GM23248 (cell line): Measurements from ENCODE around the gene TCHP. TPM values are rescaled to one million over a fixed set of nuclear protein-coding genes. Genes with fewer than 3 reads are reported as not detected.

ENCODE experiments used
- DNase-seq: peaks from one replicate; pipeline ENCODE4 v3.0.0-alpha.2; 2015
- H2AFZ ChIP-seq: fragments of 200-600 bp; sonication (generic); 2 replicates; pipeline ENCODE4 v1.6.1; 2016; ENCODE audit warnings: antibody characterized with exemption
- H3F3A ChIP-seq: fragments of 200-600 bp; sonication (generic); 2 replicates; pipeline ENCODE4 v1.6.1; 2016; ENCODE audit warnings: mild to moderate bottlenecking, antibody characterized with exemption, mixed run types; ENCODE audit not compliant: insufficient read depth
- H3K27ac ChIP-seq: fragments of 200-600 bp; sonication (generic); 2 replicates; pipeline ENCODE4 v1.5.1; 2016; ENCODE audit warnings: mild to moderate bottlenecking
- H3K27me3 ChIP-seq: fragments of 200-600 bp; sonication (generic); replicated peaks from 2 replicates; pipeline ENCODE4 v1.6.1; 2016; ENCODE audit warnings: mild to moderate bottlenecking; ENCODE audit not compliant: insufficient read depth
- H3K36me3 ChIP-seq: fragments of 200-600 bp; sonication (generic); 2 replicates; pipeline ENCODE4 v1.6.1; 2016; ENCODE audit warnings: low read depth, mild to moderate bottlenecking
- H3K4me1 ChIP-seq: fragments of 200-600 bp; sonication (generic); 2 replicates; pipeline ENCODE4 v1.6.1; 2016; ENCODE audit warnings: mild to moderate bottlenecking; ENCODE audit not compliant: insufficient read depth
- H3K4me2 ChIP-seq: fragments of 200-600 bp; sonication (generic); one replicate; pipeline ENCODE4 v1.6.1; 2016; ENCODE audit warnings: mild to moderate bottlenecking; ENCODE audit not compliant: unreplicated experiment
- H3K4me3 ChIP-seq: fragments of 200-600 bp; sonication (generic); 2 replicates; pipeline ENCODE4 v1.5.1; 2016; ENCODE audit warnings: mild to moderate bottlenecking
- H3K79me2 ChIP-seq: fragments of 200-600 bp; sonication (generic); 2 replicates; pipeline ENCODE4 v1.6.1; 2016; ENCODE audit warnings: mild to moderate bottlenecking; ENCODE audit not compliant: insufficient read depth
- H3K9ac ChIP-seq: fragments of 200-600 bp; sonication (generic); 2 replicates; pipeline ENCODE4 v1.6.1; 2016; ENCODE audit warnings: mild to moderate bottlenecking
- H3K9me2 ChIP-seq: fragments of 200-600 bp; sonication (generic); 2 replicates; pipeline ENCODE4 v1.6.1; 2016; ENCODE audit warnings: mixed run types, mild to moderate bottlenecking, moderate library complexity; ENCODE audit not compliant: insufficient read depth
- H3K9me3 ChIP-seq: fragments of 200-600 bp; sonication (generic); one replicate; pipeline ENCODE4 v1.6.1; 2017; ENCODE audit warnings: low read depth
- H4K20me1 ChIP-seq: fragments of 200-600 bp; sonication (generic); 2 replicates; pipeline ENCODE4 v1.6.0; 2016; ENCODE audit not compliant: insufficient read depth
- EZH2 ChIP-seq: fragments of 200-600 bp; sonication (generic); IDR thresholded peaks from 2 replicates; pipeline ENCODE4 v1.6.1; 2018; ENCODE audit warnings: antibody characterized with exemption, mild to moderate bottlenecking; ENCODE audit not compliant: insufficient read depth, poor library complexity, severe bottlenecking
- EZH2phosphoT487 ChIP-seq: fragments of 200-600 bp; sonication (generic); IDR thresholded peaks from 2 replicates; pipeline ENCODE4 v1.6.1; 2018; ENCODE audit warnings: antibody characterized with exemption, moderate library complexity, mild to moderate bottlenecking, low read depth; ENCODE audit not compliant: insufficient read depth
- whole genome bisulfite sequencing, 2 experiments: methylation state at CpG; one replicate each; pipeline ENCODE4 v1.1.6; 2015 to 2017; ENCODE audit warnings: low lambda C conversion rate in 2 of 2, low coverage in 1 of 2; ENCODE audit errors: missing lambda C conversion rate in 2 of 2; 5-methylcytosine and 5-hydroxymethylcytosine counted together
- in situ Hi-C: fragments of 300-500 bp; cut with MboI; formaldehyde crosslinking; loops from 2 replicates; pipeline ENCODE4 v1.15.0; 2020
- polyA plus RNA-seq: library from polyadenylated mRNA; unstranded; fragments of >200 nt; fragmentation: Nextera tagmentation; extraction: Ambion mirVana; gene quantifications from 2 replicates; pipeline ENCODE4 v1.2.1, GENCODE V29; 2016
- total RNA-seq: library from RNA; depleted of rRNA; stranded (reverse); fragments of >200 nt; shearing (Covaris generic); gene quantifications from 2 replicates; pipeline ENCODE4 v1.2.3, GENCODE V29; 2014

The TCHP gene
- total and polyA plus RNA-seq, 2 experiments from 2014 or later, result 9.7 to 11.7 TPM

GRCh38 chr12:109919456-109919855 lies 19.4 kb downstream of the TCHP start:
- Histone ChIP-seq H3K4me2 (no peak overlapping the region), H3K9me3 (no peaks in the 10 kb centered on the region), H3K4me1 (no peaks in the 10 kb centered on the region), H3K4me3 (no peak overlapping the region), H3K36me3 (0 out of 2 replicates have a peak, but pooled peaks cover 14% of the 10 kb centered on the region), H3K79me2 (no peaks in the 10 kb centered on the region), H3K27ac (no peak overlapping the region), H3K27me3 (no peaks in the 10 kb centered on the region), H4K20me1 (no peaks in the 10 kb centered on the region), H3K9me2 (no peaks in the 10 kb centered on the region), H2AFZ (no peak overlapping the region), H3K9ac (no peak overlapping the region), H3F3A (peaks cover 5% of the 10 kb centered on the region; the same call in 1 of the 2 replicates)
- WGBS, 2 experiments, result 74 to 76% methylated on average over 10 of the region's 10 CpGs
- DNase-seq, result no peak
- in situ Hi-C loops, result no loop called here
- no peak for TF ChIP-seq EZH2
- TF ChIP-seq EZH2phosphoT487, result no peak

- Histone ChIP-seq H3K4me1 (no peaks in the 10 kb centered on the region), H3K79me2 (no peaks in the 10 kb centered on the region)
Measured at GRCh38 chr12:109920261-109920780, 20.2 kb downstream of the TCHP start.

GRCh38 chr12:109921982-109922381 lies 21.9 kb downstream of the TCHP start:
- 78 to 80% methylated on average over 4 of the region's 4 CpGs for WGBS, 2 experiments
- H3K36me3 ChIP-seq, result 0 out of 2 replicates have a peak, but pooled peaks cover 8% of the 10 kb centered on the region
- H3K4me3 ChIP-seq, result no peak overlapping the region
- no peak overlapping the region for H3K4me2 ChIP-seq
- H3K79me2 ChIP-seq, result no peaks in the 10 kb centered on the region
- no peak overlapping the region for H3K9ac ChIP-seq
- no peak overlapping the region for H2AFZ ChIP-seq
- H3K9me2 ChIP-seq, result no peaks in the 10 kb centered on the region
- in situ Hi-C loops, result no loop called here
- H3K4me1 ChIP-seq, result no peaks in the 10 kb centered on the region
- no peak for DNase-seq
- no peaks in the 10 kb centered on the region for H4K20me1 ChIP-seq
- peaks cover 5% of the 10 kb centered on the region; the same call in 1 of the 2 replicates for H3F3A ChIP-seq
- TF ChIP-seq EZH2 (no peak), EZH2phosphoT487 (no peak)
- no peaks in the 10 kb centered on the region for H3K27me3 ChIP-seq
- H3K27ac ChIP-seq, result no peak overlapping the region
- no peaks in the 10 kb centered on the region for H3K9me3 ChIP-seq

More at GRCh38 chr12:109920261-109920780, 20.2 kb downstream of the TCHP start:
- Histone ChIP-seq H3K36me3 (0 out of 2 replicates have a peak, but pooled peaks cover 14% of the 10 kb centered on the region), H3K27ac (no peak overlapping the region), H2AFZ (no peak overlapping the region), H3K27me3 (no peaks in the 10 kb centered on the region), H3K4me2 (no peak overlapping the region), H3K9ac (no peak overlapping the region), H4K20me1 (no peaks in the 10 kb centered on the region), H3K4me3 (no peak overlapping the region), H3K9me2 (no peaks in the 10 kb centered on the region), H3F3A (peaks cover 5% of the 10 kb centered on the region; the same call in 1 of the 2 replicates), H3K9me3 (no peaks in the 10 kb centered on the region)
- no peak for DNase-seq
- 79 to 83% methylated on average over 11 of the region's 11 CpGs for WGBS, 2 experiments
- TF ChIP-seq EZH2phosphoT487 (no peak), EZH2 (no peak)
- in situ Hi-C loops, result no loop called here

GRCh38 chr12:109923038-109923437 lies 23.0 kb downstream of the TCHP start:
- Histone ChIP-seq H4K20me1 (no peaks in the 10 kb centered on the region), H3K9me3 (no peaks in the 10 kb centered on the region), H3K9me2 (no peaks in the 10 kb centered on the region), H3K4me3 (no peak overlapping the region), H3K27me3 (no peaks in the 10 kb centered on the region), H3K36me3 (no peaks in the 10 kb centered on the region), H3F3A (peaks cover 5% of the 10 kb centered on the region; the same call in 1 of the 2 replicates), H3K79me2 (no peaks in the 10 kb centered on the region), H3K4me2 (no peak overlapping the region), H3K27ac (no peak overlapping the region), H3K4me1 (no peaks in the 10 kb centered on the region), H2AFZ (no peak overlapping the region), H3K9ac (no peak overlapping the region)
- WGBS, 2 experiments, result 77 to 88% methylated on average over 5 of the region's 5 CpGs
- TF ChIP-seq EZH2 (no peak), EZH2phosphoT487 (no peak)
- in situ Hi-C loops, result no loop called here
- DNase-seq, result no peak
